ENCODE measurements around the gene NKAPD1.

- TF ChIP-seq CTCF (IDR thresholded peaks at IDR 0.05; ENCODE audit: low read depth, low read length, poor library complexity, severe bottlenecking) (no peak), EZH2phosphoT487 (IDR thresholded peaks at IDR 0.05; ENCODE audit: borderline replicate concordance, low read length) (no peak)
Measured at GRCh38 chr11:112118176-112118575, 44.1 kb downstream of the NKAPD1 start.
